ENCODE measurements around the gene SMPDL3A. TPM values are rescaled to one million over a fixed set of nuclear protein-coding genes. Genes with fewer than 3 reads are reported as not detected.

Gene SMPDL3A
- polyA plus RNA-seq, 4 donors: 21.0 to 120 (median 68.7) TPM

DNA sequence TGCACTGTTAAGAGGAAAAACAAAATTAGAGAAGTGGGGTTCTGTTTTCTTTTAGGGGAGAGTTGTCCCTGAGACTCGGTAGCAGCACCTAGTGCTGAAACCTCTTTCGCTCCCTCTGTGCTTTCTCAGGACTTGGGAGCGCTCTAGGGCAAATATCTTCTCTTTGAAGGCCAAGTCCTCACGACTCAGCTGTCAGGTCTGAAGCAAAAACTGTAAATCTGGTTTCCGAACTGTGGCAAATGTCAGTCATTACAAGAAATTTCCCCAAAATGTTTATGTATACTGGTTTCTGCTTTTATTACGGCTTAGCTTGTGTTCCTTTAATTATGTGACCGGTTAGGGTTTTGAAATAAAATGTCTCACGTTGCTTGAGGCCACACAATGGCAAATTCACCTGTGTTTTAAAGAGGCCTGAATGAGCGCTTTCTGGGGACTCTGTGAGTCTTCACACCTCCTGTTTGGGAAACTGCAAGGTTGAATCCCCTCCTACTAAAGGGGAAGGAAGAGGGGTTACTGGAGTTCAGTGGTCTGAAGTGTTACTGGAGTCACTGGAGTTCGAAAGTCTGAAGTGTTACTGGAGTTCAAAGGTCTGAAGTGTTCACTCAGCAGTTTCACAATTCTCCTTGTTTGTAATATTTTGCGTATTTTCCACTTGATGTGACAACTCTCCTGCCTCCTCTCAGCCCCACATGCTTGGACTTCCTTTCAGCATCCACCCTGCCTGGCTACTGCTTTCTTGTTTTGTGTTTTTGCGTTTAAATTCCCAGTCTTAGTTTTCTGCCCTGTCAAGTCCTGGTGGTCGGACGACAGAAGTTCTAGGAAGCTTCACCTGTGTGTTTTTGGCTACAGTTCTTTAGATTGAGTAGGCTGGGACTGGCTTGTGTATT lies 1.6 kb downstream of the SMPDL3A start:
- Histone ChIP-seq H3K27ac (ENCODE audit: low read depth in 1 of 3, low read length in 2 of 3) (peak overlapping the region; percentile 87 to 98 (median 97)), H3K4me1 (ENCODE audit: control insufficient read depth in 3 of 3, insufficient read depth in 2 of 3, low read depth in 1 of 3, low read length in 2 of 3) (peaks cover 2 to 30% (median 4%) of the 10 kb centered on the region in 3 donors), H3K36me3 (ENCODE audit: control insufficient read depth in 3 of 3, insufficient read depth in 2 of 3, low read depth in 1 of 3, low read length in 3 of 3) (no peaks in the 10 kb centered on the region), H3K27me3 (ENCODE audit: control insufficient read depth in 3 of 3, insufficient read depth in 3 of 3, low read length in 3 of 3) (no peaks in the 10 kb centered on the region), H3K4me3 (ENCODE audit: low read depth in 1 of 3, low read length in 3 of 3) (peak overlapping the region; percentile 59 to 74 (median 71)), H3K9me3 (ENCODE audit: control insufficient read depth in 2 of 2, insufficient read depth in 1 of 2, low read depth in 1 of 2, low read length in 1 of 2) (no peaks in the 10 kb centered on the region)
- WGBS, 3 donors: 11 to 32% (median 21%) methylated on average over 14 of the region's 14 CpGs
- FAIRE-seq (no peak), DNase-seq (peak; percentile 86)

GRCh38 chr6:122791310-122791679 lies 2.2 kb downstream of the SMPDL3A start:
- H3K9me3 ChIP-seq (ENCODE audit: control insufficient read depth in 2 of 2, insufficient read depth in 1 of 2, low read depth in 1 of 2, low read length in 1 of 2): no peaks in the 10 kb centered on the region
- H3K4me1 ChIP-seq (ENCODE audit: control insufficient read depth in 3 of 3, insufficient read depth in 2 of 3, low read depth in 1 of 3, low read length in 2 of 3): peaks cover 2 to 30% (median 4%) of the 10 kb centered on the region in 3 donors
- DNase-seq (peak in 1 of 2 donors; percentile 22), FAIRE-seq (no peak)
- H3K4me3 ChIP-seq (ENCODE audit: low read depth in 1 of 3, low read length in 3 of 3): peak overlapping the region in 1 of 3 donors; percentile 39
- no peaks in the 10 kb centered on the region for H3K36me3 ChIP-seq (ENCODE audit: control insufficient read depth in 3 of 3, insufficient read depth in 2 of 3, low read depth in 1 of 3, low read length in 3 of 3)
- no peaks in the 10 kb centered on the region for H3K27me3 ChIP-seq (ENCODE audit: control insufficient read depth in 3 of 3, insufficient read depth in 3 of 3, low read length in 3 of 3)
- peak overlapping the region; percentile 87 to 98 (median 97) for H3K27ac ChIP-seq (ENCODE audit: low read depth in 1 of 3, low read length in 2 of 3)
- WGBS, 3 donors: 47 to 70% (median 51%) methylated on average over 2 of the region's 2 CpGs

DNA sequence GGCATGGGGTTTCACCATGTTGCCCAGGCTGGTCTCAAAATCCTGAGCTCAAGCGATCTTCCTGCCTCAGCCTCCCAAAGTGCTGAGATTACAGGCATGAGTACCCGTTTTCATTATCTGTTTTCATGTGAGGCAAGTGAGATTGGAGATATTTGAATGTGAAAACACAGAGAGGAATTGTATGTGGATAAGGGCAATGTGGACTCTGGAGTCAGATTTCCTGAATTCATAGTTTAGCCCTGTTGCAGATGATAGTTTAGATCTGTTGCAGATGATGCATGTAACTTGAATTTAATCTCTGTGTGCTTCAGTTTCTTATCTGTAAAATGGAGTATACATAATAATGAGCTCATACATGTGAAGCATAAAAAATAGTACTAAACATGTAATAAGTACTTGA lies 3.7 kb downstream of the SMPDL3A start:
- 44 to 62% (median 49%) methylated on average over 2 of the region's 2 CpGs for WGBS, 3 donors
- Histone ChIP-seq H3K27me3 (ENCODE audit: control insufficient read depth in 3 of 3, insufficient read depth in 3 of 3, low read length in 3 of 3) (no peaks in the 10 kb centered on the region), H3K9me3 (ENCODE audit: control insufficient read depth in 2 of 2, insufficient read depth in 1 of 2, low read depth in 1 of 2, low read length in 1 of 2) (no peaks in the 10 kb centered on the region), H3K36me3 (ENCODE audit: control insufficient read depth in 3 of 3, insufficient read depth in 2 of 3, low read depth in 1 of 3, low read length in 3 of 3) (no peaks in the 10 kb centered on the region), H3K4me3 (ENCODE audit: low read depth in 1 of 3, low read length in 3 of 3) (no peak overlapping the region), H3K27ac (ENCODE audit: low read depth in 1 of 3, low read length in 2 of 3) (peak overlapping the region; percentile 54 to 87 (median 80)), H3K4me1 (ENCODE audit: control insufficient read depth in 3 of 3, insufficient read depth in 2 of 3, low read depth in 1 of 3, low read length in 2 of 3) (peaks cover 2 to 33% (median 6%) of the 10 kb centered on the region in 3 donors)
- no peak for FAIRE-seq
- DNase-seq: peak; percentile 19 to 23

- Histone ChIP-seq H3K27ac (ENCODE audit: low read depth in 1 of 3, low read length in 2 of 3) (peak overlapping the region; percentile 55 to 85 (median 76)), H3K27me3 (ENCODE audit: control insufficient read depth in 3 of 3, insufficient read depth in 3 of 3, low read length in 3 of 3) (no peaks in the 10 kb centered on the region), H3K4me1 (ENCODE audit: control insufficient read depth in 3 of 3, insufficient read depth in 2 of 3, low read depth in 1 of 3, low read length in 2 of 3) (peaks cover 5 to 26% (median 7%) of the 10 kb centered on the region in 3 donors), H3K4me3 (ENCODE audit: low read depth in 1 of 3, low read length in 3 of 3) (no peak overlapping the region), H3K9me3 (ENCODE audit: control insufficient read depth in 2 of 2, insufficient read depth in 1 of 2, low read depth in 1 of 2, low read length in 1 of 2) (no peaks in the 10 kb centered on the region), H3K36me3 (ENCODE audit: control insufficient read depth in 3 of 3, insufficient read depth in 2 of 3, low read depth in 1 of 3, low read length in 3 of 3) (no peaks in the 10 kb centered on the region)
- DNase-seq (no peak), FAIRE-seq (no peak)
- WGBS, 3 donors: 89 to 95% (median 94%) methylated on average over 3 of the region's 3 CpGs
Observed at GRCh38 chr6:122797537-122797936, 8.5 kb downstream of the SMPDL3A start.

DNA sequence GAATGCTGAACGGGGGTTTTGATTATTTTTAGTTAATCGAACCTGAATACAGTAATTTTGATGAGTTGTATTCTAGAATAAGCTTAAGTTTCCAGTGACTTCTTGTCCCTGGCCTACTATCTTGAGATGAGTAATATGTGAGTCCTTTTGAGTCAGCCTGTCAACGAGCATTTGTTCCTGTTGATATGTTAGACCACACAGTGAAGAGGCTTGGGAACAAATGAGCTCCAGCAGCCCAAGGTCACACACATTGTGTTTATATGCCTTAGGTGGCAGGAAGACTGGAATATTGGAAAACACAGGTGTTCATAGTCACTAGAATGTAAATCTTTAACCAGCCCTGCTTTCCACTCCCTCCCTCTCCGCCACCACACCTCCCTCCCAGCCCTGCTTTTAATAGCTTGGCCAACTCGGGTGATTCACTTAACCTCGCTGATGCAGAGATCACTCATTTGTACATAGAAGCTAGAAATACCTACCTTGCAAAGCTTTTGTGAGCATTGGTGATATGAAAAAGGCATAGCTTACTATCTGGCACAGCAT lies 9.1 kb downstream of the SMPDL3A start:
- H3K36me3 ChIP-seq (ENCODE audit: control insufficient read depth in 3 of 3, insufficient read depth in 2 of 3, low read depth in 1 of 3, low read length in 3 of 3): no peaks in the 10 kb centered on the region
- H3K27ac ChIP-seq (ENCODE audit: low read depth in 1 of 3, low read length in 2 of 3): peak overlapping the region; percentile 43 to 85 (median 76)
- peaks cover 5 to 22% (median 7%) of the 10 kb centered on the region in 3 donors for H3K4me1 ChIP-seq (ENCODE audit: control insufficient read depth in 3 of 3, insufficient read depth in 2 of 3, low read depth in 1 of 3, low read length in 2 of 3)
- FAIRE-seq (peak; percentile 68), DNase-seq (peak; percentile 88 to 97)
- H3K4me3 ChIP-seq (ENCODE audit: low read depth in 1 of 3, low read length in 3 of 3): no peak overlapping the region
- 9 to 43% (median 13%) methylated on average over 6 of the region's 6 CpGs for WGBS, 3 donors
- no peaks in the 10 kb centered on the region for H3K27me3 ChIP-seq (ENCODE audit: control insufficient read depth in 3 of 3, insufficient read depth in 3 of 3, low read length in 3 of 3)
- H3K9me3 ChIP-seq (ENCODE audit: control insufficient read depth in 2 of 2, insufficient read depth in 1 of 2, low read depth in 1 of 2, low read length in 1 of 2): no peaks in the 10 kb centered on the region

DNA sequence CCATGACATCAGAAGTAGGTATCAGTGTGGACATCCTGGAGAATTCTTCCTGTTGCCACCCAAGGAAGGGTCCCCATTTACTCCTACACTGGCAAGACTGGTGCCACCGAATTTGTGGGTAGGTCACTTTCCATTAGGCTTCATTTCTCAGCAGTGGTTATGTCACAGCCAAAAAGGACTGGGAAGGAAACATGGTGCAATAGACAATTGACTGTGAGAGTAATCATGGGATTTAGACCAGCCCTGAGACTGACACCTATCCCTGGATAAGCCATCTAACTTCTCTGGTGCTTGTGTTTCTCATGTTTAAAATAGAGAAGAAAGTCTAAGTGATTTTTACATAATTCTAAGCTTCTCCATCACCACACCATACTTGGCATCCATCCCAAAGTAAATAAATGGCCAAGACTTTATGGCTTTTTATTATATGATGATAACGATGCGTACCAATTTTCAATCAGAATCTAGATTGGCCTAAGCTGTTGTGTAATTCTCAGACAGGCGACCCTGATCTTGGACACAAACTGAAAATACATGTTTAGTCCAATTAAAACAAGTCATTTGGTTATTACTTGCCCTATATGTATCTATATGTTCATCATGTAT lies 10.2 kb downstream of the SMPDL3A start:
- Histone ChIP-seq H3K27ac (ENCODE audit: low read depth in 1 of 3, low read length in 2 of 3) (peak overlapping the region; percentile 9 to 85 (median 55)), H3K9me3 (ENCODE audit: control insufficient read depth in 2 of 2, insufficient read depth in 1 of 2, low read depth in 1 of 2, low read length in 1 of 2) (no peaks in the 10 kb centered on the region), H3K4me1 (ENCODE audit: control insufficient read depth in 3 of 3, insufficient read depth in 2 of 3, low read depth in 1 of 3, low read length in 2 of 3) (peaks cover 5 to 22% (median 7%) of the 10 kb centered on the region in 3 donors), H3K27me3 (ENCODE audit: control insufficient read depth in 3 of 3, insufficient read depth in 3 of 3, low read length in 3 of 3) (no peaks in the 10 kb centered on the region), H3K4me3 (ENCODE audit: low read depth in 1 of 3, low read length in 3 of 3) (no peak overlapping the region), H3K36me3 (ENCODE audit: control insufficient read depth in 3 of 3, insufficient read depth in 2 of 3, low read depth in 1 of 3, low read length in 3 of 3) (peaks cover 0 to 4% (median under 1%) of the 10 kb centered on the region in 3 donors)
- DNase-seq (peak; percentile 20 to 69), FAIRE-seq (peak; percentile 76)
- WGBS, 3 donors: 17 to 58% (median 44%) methylated on average over 4 of the region's 4 CpGs

- H3K4me3 ChIP-seq (ENCODE audit: low read depth in 1 of 3, low read length in 3 of 3): no peak overlapping the region
- H3K9me3 ChIP-seq (ENCODE audit: control insufficient read depth in 2 of 2, insufficient read depth in 1 of 2, low read depth in 1 of 2, low read length in 1 of 2): no peaks in the 10 kb centered on the region
- FAIRE-seq: no peak
- H3K27me3 ChIP-seq (ENCODE audit: control insufficient read depth in 3 of 3, insufficient read depth in 3 of 3, low read length in 3 of 3): no peaks in the 10 kb centered on the region
- peaks cover 5 to 22% (median 7%) of the 10 kb centered on the region in 3 donors for H3K4me1 ChIP-seq (ENCODE audit: control insufficient read depth in 3 of 3, insufficient read depth in 2 of 3, low read depth in 1 of 3, low read length in 2 of 3)
- 49 to 77% (median 60%) methylated on average over 5 of the region's 5 CpGs for WGBS, 3 donors
- peaks cover 3 to 6% (median 3%) of the 10 kb centered on the region in 3 donors for H3K36me3 ChIP-seq (ENCODE audit: control insufficient read depth in 3 of 3, insufficient read depth in 2 of 3, low read depth in 1 of 3, low read length in 3 of 3)
- DNase-seq: peak; percentile 37 to 75
- no peak overlapping the region for H3K27ac ChIP-seq (ENCODE audit: low read depth in 1 of 3, low read length in 2 of 3)
Observed at GRCh38 chr6:122799916-122800686, 11.0 kb downstream of the SMPDL3A start.

- Histone ChIP-seq H3K4me1 (ENCODE audit: control insufficient read depth in 3 of 3, insufficient read depth in 2 of 3, low read depth in 1 of 3, low read length in 2 of 3) (peaks cover 4 to 22% (median 5%) of the 10 kb centered on the region in 3 donors), H3K9me3 (ENCODE audit: control insufficient read depth in 2 of 2, insufficient read depth in 1 of 2, low read depth in 1 of 2, low read length in 1 of 2) (no peaks in the 10 kb centered on the region), H3K27me3 (ENCODE audit: control insufficient read depth in 3 of 3, insufficient read depth in 3 of 3, low read length in 3 of 3) (no peaks in the 10 kb centered on the region), H3K4me3 (ENCODE audit: low read depth in 1 of 3, low read length in 3 of 3) (no peak overlapping the region), H3K36me3 (ENCODE audit: control insufficient read depth in 3 of 3, insufficient read depth in 2 of 3, low read depth in 1 of 3, low read length in 3 of 3) (peaks cover 3 to 10% (median 4%) of the 10 kb centered on the region in 3 donors), H3K27ac (ENCODE audit: low read depth in 1 of 3, low read length in 2 of 3) (no peak overlapping the region)
- no peak for FAIRE-seq
- whole genome bisulfite sequencing, 3 donors: 67 to 84% (median 76%) methylated on average over 3 of the region's 3 CpGs
- DNase-seq: no peak
Observed at GRCh38 chr6:122800906-122801305, 11.8 kb downstream of the SMPDL3A start.

Measured in small intestine (tissue), 7 donors.